OCI-LY3 (cell line): Measurements from ENCODE around the gene LETMD1.
A peak's percentile ranks its signal among the peaks of the same experiment; 100 is the strongest.

Experiments
- H2AFZ ChIP-seq: fragments of 200-600, 300-600 bp; shearing (Covaris generic); 2 replicates; pipeline ENCODE4 v1.6.0; 2014; ENCODE audit warnings: antibody characterized with exemption, low read depth, low read length
- H3K27ac ChIP-seq: fragments of 200-600, 300-600 bp; sonication (generic); 2 replicates; pipeline ENCODE4 v1.5.1; 2014; ENCODE audit warnings: mild to moderate bottlenecking, low read length, moderate library complexity, mixed read lengths
- H3K27me3 ChIP-seq: fragments of 200-600, 300-600 bp; sonication (generic); 2 replicates; pipeline ENCODE4 v1.6.1; 2014; ENCODE audit warnings: low read depth, low read length, mixed read lengths
- H3K36me3 ChIP-seq: fragments of 200-600, 300-600 bp; sonication (generic); replicated peaks from 2 replicates; pipeline ENCODE3; 2014; ENCODE audit warnings: low read depth, low read length, mixed read lengths
- H3K4me1 ChIP-seq: fragments of 300-600, 200-600 bp; sonication (generic); 2 replicates; pipeline ENCODE4 v1.6.1; 2014; ENCODE audit warnings: low read length, mixed read lengths
- H3K4me2 ChIP-seq: fragments of 200-600, 300-600 bp; sonication (generic); 2 replicates; pipeline ENCODE4 v1.6.1; 2014; ENCODE audit warnings: low read length, mixed read lengths
- H3K4me3 ChIP-seq: fragments of 300-600, 200-600 bp; sonication (generic); 2 replicates; pipeline ENCODE4 v1.5.1; 2014; ENCODE audit warnings: antibody characterized with exemption, mild to moderate bottlenecking, low read length, moderate library complexity
- H3K79me2 ChIP-seq: fragments of 300-600, 200-600 bp; shearing (Covaris generic); 2 replicates; pipeline ENCODE4 v1.6.1; 2014; ENCODE audit warnings: mild to moderate bottlenecking, low read length, mixed read lengths
- H3K9ac ChIP-seq: fragments of 300-600, 200-600 bp; shearing (Covaris generic); 2 replicates; pipeline ENCODE4 v1.6.0; 2014; ENCODE audit warnings: mild to moderate bottlenecking, low read length, moderate library complexity
- H3K9me3 ChIP-seq: fragments of 200-600, 300-600 bp; shearing (Covaris generic); 2 replicates; pipeline ENCODE4 v1.6.1; 2014; ENCODE audit warnings: low read length, mixed read lengths; ENCODE audit not compliant: insufficient read depth
- H4K20me1 ChIP-seq: fragments of 200-600, 300-600 bp; sonication (generic); 2 replicates; pipeline ENCODE4 v1.6.1; 2016; ENCODE audit warnings: low read length, mixed read lengths; ENCODE audit not compliant: insufficient read depth
- CTCF ChIP-seq: fragments of 200-600, 300-600 bp; sonication (generic); IDR thresholded peaks from 2 replicates; pipeline ENCODE4 v1.5.1; 2014; ENCODE audit warnings: antibody characterized with exemption, low read length, low read depth
- EZH2phosphoT487 ChIP-seq: fragments of 200-600 bp; shearing (Covaris generic); IDR thresholded peaks from 2 replicates; pipeline ENCODE4 v1.6.1; 2018; ENCODE audit warnings: antibody characterized with exemption, mixed run types, low read depth

LETMD1 gene

GRCh38 chr12:51049525-51049924, 1.4 kb downstream of the LETMD1 start:
- Histone ChIP-seq H3K9ac (peak overlapping the region; percentile 81), H4K20me1 (no peaks in the 10 kb centered on the region), H3K79me2 (peaks cover 26% of the 10 kb centered on the region), H3K27ac (no peak overlapping the region), H3K36me3 (peaks cover 20% of the 10 kb centered on the region), H2AFZ (no peak overlapping the region), H3K9me3 (no peaks in the 10 kb centered on the region), H3K4me3 (peak overlapping the region; percentile 82), H3K4me1 (peaks cover 9% of the 10 kb centered on the region), H3K4me2 (peak overlapping the region; percentile 94), H3K27me3 (no peaks in the 10 kb centered on the region)
- TF ChIP-seq CTCF = no peak
- TF ChIP-seq EZH2phosphoT487 = no peak

- Histone ChIP-seq H3K9me3 (no peaks in the 10 kb centered on the region), H3K9ac (no peak overlapping the region), H3K27ac (no peak overlapping the region), H3K36me3 (peaks cover 31% of the 10 kb centered on the region), H3K4me3 (no peak overlapping the region), H3K4me2 (no peak overlapping the region), H3K27me3 (no peaks in the 10 kb centered on the region), H2AFZ (no peak overlapping the region), H3K79me2 (peaks cover 26% of the 10 kb centered on the region), H3K4me1 (peaks cover 9% of the 10 kb centered on the region), H4K20me1 (no peaks in the 10 kb centered on the region)
- TF ChIP-seq EZH2phosphoT487 (no peak), CTCF (no peak)
Observed at GRCh38 chr12:51051787-51052186, 3.7 kb downstream of the LETMD1 start.

- H3K9ac ChIP-seq = no peak overlapping the region
- no peaks in the 10 kb centered on the region for H3K4me1 ChIP-seq
- no peak for TF ChIP-seq EZH2phosphoT487
- TF ChIP-seq CTCF = no peak
- H2AFZ ChIP-seq = no peak overlapping the region
- H4K20me1 ChIP-seq = no peaks in the 10 kb centered on the region
- no peak overlapping the region for H3K27ac ChIP-seq
- H3K79me2 ChIP-seq = peaks cover 8% of the 10 kb centered on the region; the same call in 1 of the 2 replicates
- peaks cover 53% of the 10 kb centered on the region for H3K36me3 ChIP-seq
- no peaks in the 10 kb centered on the region for H3K9me3 ChIP-seq
- H3K4me3 ChIP-seq = no peak overlapping the region
- H3K27me3 ChIP-seq = no peaks in the 10 kb centered on the region
- H3K4me2 ChIP-seq = no peak overlapping the region
Observed at GRCh38 chr12:51055060-51055459, 6.9 kb downstream of the LETMD1 start.

GRCh38 chr12:51056242-51056641, 8.1 kb downstream of the LETMD1 start:
- Histone ChIP-seq H3K4me3 (no peak overlapping the region), H3K4me2 (no peak overlapping the region), H3K27me3 (no peaks in the 10 kb centered on the region), H3K36me3 (peaks cover 57% of the 10 kb centered on the region), H3K27ac (no peak overlapping the region), H4K20me1 (no peaks in the 10 kb centered on the region), H3K4me1 (no peaks in the 10 kb centered on the region), H3K79me2 (peaks cover 4% of the 10 kb centered on the region; the same call in 1 of the 2 replicates), H3K9ac (no peak overlapping the region), H3K9me3 (no peaks in the 10 kb centered on the region), H2AFZ (no peak overlapping the region)
- TF ChIP-seq EZH2phosphoT487 (no peak), CTCF (no peak)
